ENCODE data around the gene NPFFR1.
"Not testable (repeated sequence)": the region's sequence is repeated elsewhere in the genome, so short reads cannot be mapped to it uniquely, and the experiment has no call there.

NPFFR1 gene

DNA sequence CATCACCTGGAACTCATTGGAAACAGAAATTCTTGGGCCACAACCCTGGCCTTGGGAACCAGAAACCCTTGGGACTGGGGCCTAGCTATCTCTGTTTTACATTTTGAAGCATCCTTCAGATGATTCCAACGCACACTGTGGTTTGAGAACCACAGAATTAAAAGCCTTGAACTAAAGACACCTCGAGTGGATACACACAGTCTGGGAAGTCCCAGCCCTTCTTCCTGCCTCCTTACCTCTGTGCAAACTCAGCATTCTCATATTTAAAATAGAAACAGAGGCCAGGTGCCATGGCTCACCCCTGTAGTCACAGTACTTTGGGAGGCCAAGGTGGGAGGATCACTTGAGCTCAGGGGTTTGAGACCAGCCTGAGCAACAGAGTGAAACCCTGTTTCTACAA is 12.9 kb downstream of the NPFFR1 start:
- no peak overlapping the region for H3K4me3 ChIP-seq
- H3K36me3 ChIP-seq (replicated peaks) = no peaks in the 10 kb centered on the region
- no peaks in the 10 kb centered on the region for H3K27me3 ChIP-seq (ENCODE audit: low read depth)
- peaks cover 5% of the 10 kb centered on the region for H3K4me1 ChIP-seq
- DNase-seq (ENCODE audit: low spot score in 2 of 2) = no peak
- no peaks in the 10 kb centered on the region for H3K9me3 ChIP-seq
- in situ Hi-C loops (cut with MboI; ENCODE audit: low sequenced_read_pairs) = no loop called here

DNA sequence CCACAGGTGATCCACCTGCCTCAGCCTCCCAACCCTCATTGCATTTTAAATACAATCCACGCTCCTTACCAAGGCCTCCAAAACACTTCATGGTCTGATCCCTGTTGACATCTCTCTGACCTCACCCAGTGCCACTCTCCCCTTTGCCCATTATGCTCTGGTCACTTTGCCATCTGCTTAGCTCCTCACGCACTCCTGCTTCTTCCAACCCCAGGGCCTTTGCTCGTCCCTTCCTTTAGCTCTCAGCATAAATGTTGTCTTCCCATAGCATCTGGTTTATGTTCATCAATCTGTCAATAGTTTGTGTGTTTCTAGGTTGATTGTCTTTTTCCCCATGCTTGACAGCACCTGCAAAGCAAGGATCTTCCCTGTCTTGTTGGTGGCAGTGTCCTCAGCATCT is 14.1 kb downstream of the NPFFR1 start:
- no peak for DNase-seq (ENCODE audit: low spot score in 2 of 2)
- in situ Hi-C loops (cut with MboI; ENCODE audit: low sequenced_read_pairs) = no loop called here
- H3K27me3 ChIP-seq (ENCODE audit: low read depth) = peaks cover 3% of the 10 kb centered on the region; the same call in 1 of the 2 replicates

DNA sequence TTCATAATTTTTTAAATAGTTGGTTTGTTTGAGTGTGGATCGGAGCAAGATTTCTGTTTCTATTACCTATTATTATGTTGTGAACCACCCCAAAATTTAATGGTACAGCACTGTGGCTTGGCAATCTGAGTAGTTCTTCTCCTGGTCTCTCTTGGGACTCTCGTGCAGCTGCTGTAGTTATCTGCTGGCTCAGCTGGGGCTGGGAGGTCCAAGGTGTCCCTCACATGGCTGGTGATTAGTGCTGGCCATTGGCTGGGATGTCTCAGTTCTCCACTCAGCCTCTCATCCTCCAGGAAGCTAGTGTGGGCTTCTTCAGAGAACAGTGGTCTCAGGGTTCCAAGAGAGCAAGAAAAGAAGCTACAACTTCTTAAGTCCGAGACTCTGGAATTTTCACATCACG is 15.4 kb downstream of the NPFFR1 start:
- H3K4me1 ChIP-seq = peaks cover 4% of the 10 kb centered on the region
- peaks cover 6% of the 10 kb centered on the region; the same call in 1 of the 2 replicates for H3K27me3 ChIP-seq (ENCODE audit: low read depth)
- H3K36me3 ChIP-seq (replicated peaks) = no peaks in the 10 kb centered on the region
- no peaks in the 10 kb centered on the region for H3K9me3 ChIP-seq
- in situ Hi-C loops (cut with MboI; ENCODE audit: low sequenced_read_pairs) = no loop called here
- no peak for DNase-seq (ENCODE audit: low spot score in 2 of 2)
- H3K4me3 ChIP-seq = no peak overlapping the region

More for the DNA sequence above, 14.1 kb downstream of the NPFFR1 start:
- no peaks in the 10 kb centered on the region for H3K9me3 ChIP-seq
- H3K4me3 ChIP-seq = no peak overlapping the region
- H3K36me3 ChIP-seq (replicated peaks) = no peaks in the 10 kb centered on the region
- H3K4me1 ChIP-seq = peaks cover 5% of the 10 kb centered on the region

DNA sequence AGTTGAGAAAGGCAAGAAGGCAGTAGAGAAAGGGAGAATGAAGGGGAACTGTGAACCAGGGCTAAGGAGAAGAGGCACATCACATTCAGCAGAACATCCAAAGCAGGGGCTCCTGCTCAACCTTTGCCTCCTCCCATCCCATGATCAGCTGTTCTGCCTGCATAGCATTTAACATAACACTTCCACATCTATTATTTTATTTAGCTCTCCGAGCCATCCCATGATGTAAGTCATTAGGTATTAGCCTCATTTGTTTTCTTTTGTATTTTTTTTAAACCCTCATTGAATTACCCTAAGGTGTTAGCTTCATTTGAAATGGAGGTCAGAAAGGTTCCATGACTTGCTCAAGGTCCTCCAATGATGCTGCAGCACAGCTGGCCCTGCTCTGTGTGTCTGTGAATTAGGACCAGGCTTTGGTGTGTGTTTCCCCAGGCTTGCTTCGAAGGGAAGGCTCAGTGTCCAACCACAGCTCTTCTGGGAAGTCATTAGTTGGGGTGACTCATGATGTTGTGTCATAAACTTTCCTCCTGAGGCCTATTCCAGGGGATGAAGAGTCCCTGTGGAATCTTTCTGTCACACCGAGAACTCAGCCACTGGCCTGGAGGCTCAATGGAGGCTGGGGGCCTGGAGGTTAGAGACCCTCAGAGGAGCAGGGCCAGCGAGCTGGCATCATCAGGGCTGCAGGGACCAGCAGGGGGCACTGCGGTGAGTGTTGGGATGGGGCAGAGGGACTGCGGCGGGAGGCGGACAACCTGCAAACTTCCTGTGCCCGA is 16.5 kb downstream of the NPFFR1 start:
- peaks cover 6% of the 10 kb centered on the region; the same call in 1 of the 2 replicates for H3K27me3 ChIP-seq (ENCODE audit: low read depth)
- H3K9me3 ChIP-seq = no peaks in the 10 kb centered on the region
- H3K4me3 ChIP-seq = no peak overlapping the region
- H3K4me1 ChIP-seq = no peaks in the 10 kb centered on the region
- no peak for DNase-seq (ENCODE audit: low spot score in 2 of 2)
- in situ Hi-C loops (cut with MboI; ENCODE audit: low sequenced_read_pairs) = no loop called here
- H3K36me3 ChIP-seq (replicated peaks) = no peaks in the 10 kb centered on the region

DNA sequence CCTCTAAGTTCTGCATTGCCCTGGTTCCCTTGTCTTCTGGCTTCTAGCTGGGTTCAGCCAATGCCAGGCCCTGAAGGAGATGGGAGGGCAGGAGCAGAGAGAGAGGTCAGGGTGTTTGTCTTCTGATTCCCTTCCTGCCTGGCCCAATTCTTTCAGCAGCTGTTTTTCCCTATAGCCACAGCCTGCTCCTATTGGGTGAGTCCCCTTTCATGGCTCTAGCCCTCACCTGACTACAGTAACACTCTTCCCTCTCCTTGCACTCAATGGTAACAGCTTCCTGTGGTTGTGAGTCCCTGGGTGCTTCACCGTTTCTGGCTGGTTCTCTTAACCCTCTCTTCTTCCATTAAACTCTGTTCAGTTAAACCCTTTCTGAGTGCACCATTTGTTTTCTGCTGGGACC is 17.1 kb downstream of the NPFFR1 start:
- in situ Hi-C loops (cut with MboI; ENCODE audit: low sequenced_read_pairs) = no loop called here
- Histone ChIP-seq H3K9me3 (no peaks in the 10 kb centered on the region), H3K4me3 (no peak overlapping the region), H3K36me3 (replicated peaks) (no peaks in the 10 kb centered on the region), H3K4me1 (no peaks in the 10 kb centered on the region), H3K27me3 (ENCODE audit: low read depth) (peaks cover 6% of the 10 kb centered on the region; the same call in 1 of the 2 replicates)
- DNase-seq (ENCODE audit: low spot score in 2 of 2) = no peak

DNA sequence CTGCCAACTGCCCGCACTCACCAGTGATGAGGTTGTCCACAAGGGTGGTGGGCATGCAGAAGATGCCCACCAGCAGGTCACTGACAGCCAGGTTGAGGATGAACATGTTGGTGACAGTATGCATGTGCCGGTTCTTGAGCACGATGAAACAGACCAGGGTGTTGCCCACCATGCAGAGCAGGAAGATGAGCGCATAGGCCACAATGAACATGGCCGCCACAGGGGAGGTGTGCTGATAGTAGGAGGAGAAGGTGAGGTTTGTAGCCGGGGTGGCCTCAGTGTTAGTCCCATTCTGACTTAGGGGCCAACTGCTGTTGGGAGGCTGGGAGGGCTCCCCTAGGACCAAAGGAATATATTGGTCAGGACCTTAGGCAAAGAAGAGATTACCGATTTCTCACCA is 17.7 kb downstream of the NPFFR1 start:
- Histone ChIP-seq H3K4me3 (no peak overlapping the region), H3K36me3 (replicated peaks) (no peaks in the 10 kb centered on the region), H3K4me1 (no peaks in the 10 kb centered on the region), H3K27me3 (ENCODE audit: low read depth) (peaks cover 6% of the 10 kb centered on the region; the same call in 1 of the 2 replicates), H3K9me3 (peaks cover 3% of the 10 kb centered on the region; the same call in 1 of the 2 replicates)
- in situ Hi-C loops (cut with MboI; ENCODE audit: low sequenced_read_pairs) = no loop called here
- DNase-seq (ENCODE audit: low spot score in 2 of 2) = no peak

DNA sequence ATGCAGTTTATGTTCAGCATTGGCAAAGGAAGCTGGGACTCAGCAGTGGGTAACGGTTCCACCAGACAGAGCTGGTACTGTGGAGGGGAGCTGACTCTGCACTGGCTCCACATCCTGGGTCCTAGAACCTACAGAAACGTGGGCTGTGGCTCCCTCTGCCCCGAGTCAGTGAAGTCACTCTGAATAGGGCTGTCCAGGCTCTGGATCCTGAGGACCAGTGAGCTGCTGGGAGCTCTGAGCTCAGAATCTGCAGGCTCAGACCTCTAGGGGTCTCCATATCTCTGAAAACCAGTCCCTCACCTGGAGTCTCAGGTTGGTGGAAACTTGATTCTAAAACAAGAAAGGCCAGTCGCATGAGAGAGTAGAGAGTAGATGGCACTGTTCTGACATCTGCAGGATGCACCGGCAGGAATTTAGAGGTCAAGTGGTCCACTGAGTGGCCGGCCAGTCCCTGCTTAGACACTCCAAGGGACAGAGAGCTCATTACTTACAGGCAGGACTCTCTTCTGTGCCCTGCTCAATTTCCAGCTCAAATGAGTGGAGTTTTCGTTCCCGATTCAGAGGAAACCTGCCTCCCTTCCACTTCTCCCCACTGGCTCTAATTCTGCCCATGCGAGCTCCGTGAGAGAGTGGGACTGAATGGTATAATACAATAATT is 18.6 kb downstream of the NPFFR1 start:
- no peaks in the 10 kb centered on the region for H3K4me1 ChIP-seq
- peak in 1 of 2 experiments; percentile 20 for DNase-seq (ENCODE audit: low spot score in 2 of 2)
- H3K36me3 ChIP-seq (replicated peaks) = no peaks in the 10 kb centered on the region
- in situ Hi-C loops (cut with MboI; ENCODE audit: low sequenced_read_pairs) = no loop called here
- no peak overlapping the region for H3K4me3 ChIP-seq
- peaks cover 3% of the 10 kb centered on the region; the same call in 1 of the 2 replicates for H3K9me3 ChIP-seq
- peaks cover 6% of the 10 kb centered on the region; the same call in 1 of the 2 replicates for H3K27me3 ChIP-seq (ENCODE audit: low read depth)

DNA sequence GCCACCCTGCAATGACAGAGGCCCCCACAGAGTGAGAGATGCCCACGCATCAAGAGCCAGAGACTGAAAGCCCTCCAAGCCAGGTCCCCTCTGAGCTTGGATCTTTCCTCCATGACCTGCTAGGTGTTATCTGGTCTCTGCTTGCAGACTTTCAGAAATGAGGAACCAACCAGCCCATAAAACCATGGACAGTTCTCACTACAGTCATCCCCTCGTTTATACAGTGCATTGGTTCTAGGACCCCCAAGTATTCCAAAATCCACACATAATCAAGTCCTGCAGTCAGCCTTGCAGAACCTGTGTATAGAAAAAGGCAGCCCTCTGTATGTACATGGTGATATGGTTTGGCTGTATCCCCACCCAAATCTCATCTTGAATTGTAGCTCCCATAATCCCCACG is 23.1 kb downstream of the NPFFR1 start:
- peaks cover 3% of the 10 kb centered on the region; the same call in 1 of the 2 replicates for H3K9me3 ChIP-seq
- no peak overlapping the region for H3K4me3 ChIP-seq
- H3K27me3 ChIP-seq (ENCODE audit: low read depth) = peaks cover 6% of the 10 kb centered on the region; the same call in 1 of the 2 replicates
- peaks cover 4% of the 10 kb centered on the region for H3K4me1 ChIP-seq
- no peaks in the 10 kb centered on the region for H3K36me3 ChIP-seq (replicated peaks)
- no peak for DNase-seq (ENCODE audit: low spot score in 2 of 2)
- in situ Hi-C loops (cut with MboI; ENCODE audit: low sequenced_read_pairs) = no loop called here

DNA sequence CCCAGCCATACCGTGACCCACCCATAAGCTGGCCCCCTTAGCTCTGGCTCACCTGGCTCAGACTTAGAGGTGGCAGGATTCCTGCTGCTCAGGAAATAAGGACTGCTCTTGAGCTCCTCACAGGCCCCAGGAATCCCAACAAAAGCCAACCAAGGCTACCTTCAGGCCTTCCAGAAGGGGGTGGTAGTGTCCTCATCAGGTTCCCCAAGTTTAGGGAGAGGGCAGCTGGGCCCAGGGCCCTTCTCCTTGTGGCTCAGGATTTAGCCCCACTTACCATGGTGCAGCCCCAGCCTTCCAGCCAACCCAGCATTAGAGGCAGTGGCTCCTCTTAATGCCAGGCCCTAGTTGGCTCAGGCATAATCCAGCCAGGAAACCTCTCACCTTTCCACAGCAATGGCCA is 23.5 kb downstream of the NPFFR1 start:
- Histone ChIP-seq H3K27me3 (ENCODE audit: low read depth) (peaks cover 6% of the 10 kb centered on the region; the same call in 1 of the 2 replicates), H3K9me3 (peaks cover 3% of the 10 kb centered on the region; the same call in 1 of the 2 replicates), H3K36me3 (replicated peaks) (no peaks in the 10 kb centered on the region), H3K4me3 (no peak overlapping the region), H3K4me1 (peaks cover 7% of the 10 kb centered on the region)
- in situ Hi-C loops (cut with MboI; ENCODE audit: low sequenced_read_pairs) = no loop called here
- DNase-seq (ENCODE audit: low spot score in 2 of 2) = no peak

DNA sequence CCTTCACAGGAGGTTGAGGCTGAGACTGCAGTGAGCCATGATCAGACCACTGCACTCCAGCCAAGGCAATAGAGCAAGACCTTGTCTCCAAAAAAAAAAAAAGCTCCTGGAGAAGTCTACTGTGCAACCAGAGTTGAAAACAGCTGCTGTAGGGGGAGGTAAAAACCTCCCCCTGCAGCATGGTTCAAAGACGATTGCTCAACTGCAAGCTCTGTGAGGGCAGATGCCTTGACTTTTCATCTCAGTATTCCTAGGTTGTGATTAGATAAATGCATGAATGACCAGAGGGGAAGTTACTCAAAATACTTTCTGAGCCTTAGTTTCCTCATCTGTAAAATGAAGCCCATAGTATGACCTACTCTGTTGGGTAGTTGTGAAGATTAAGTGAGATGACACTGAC is 25.6 kb downstream of the NPFFR1 start:
- Histone ChIP-seq H3K4me1 (peaks cover 7% of the 10 kb centered on the region), H3K27me3 (ENCODE audit: low read depth) (no peaks in the 10 kb centered on the region), H3K9me3 (peaks cover 3% of the 10 kb centered on the region; the same call in 1 of the 2 replicates), H3K4me3 (no peak overlapping the region), H3K36me3 (replicated peaks) (no peaks in the 10 kb centered on the region)
- in situ Hi-C loops (cut with MboI; ENCODE audit: low sequenced_read_pairs) = no loop called here
- no peak for DNase-seq (ENCODE audit: low spot score in 2 of 2)

DNA sequence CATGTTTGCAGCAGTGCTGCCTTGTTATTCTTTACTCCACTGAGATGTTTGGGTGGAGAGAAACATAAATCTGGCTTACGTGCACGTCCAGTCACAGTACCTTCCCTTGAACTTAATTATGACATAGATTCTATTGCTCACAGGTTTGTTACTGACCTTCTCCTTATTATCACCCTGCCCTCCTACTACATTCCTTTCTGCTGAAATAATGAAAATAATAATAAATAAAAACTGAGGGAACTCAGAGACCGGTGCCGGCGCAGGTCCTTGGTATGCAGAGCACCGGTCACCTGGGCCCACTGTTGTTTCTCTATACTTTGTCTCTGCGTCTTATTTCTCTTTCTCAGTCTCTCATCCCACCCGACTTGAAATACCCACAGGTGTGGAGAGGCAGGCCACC is 26.0 kb downstream of the NPFFR1 start:
- DNase-seq (ENCODE audit: low spot score in 2 of 2); in situ Hi-C loops (cut with MboI; ENCODE audit: low sequenced_read_pairs); H3K4me1 ChIP-seq; H3K4me3 ChIP-seq; H3K9me3 ChIP-seq; H3K27me3 ChIP-seq (ENCODE audit: low read depth); H3K36me3 ChIP-seq (replicated peaks): not testable (repeated sequence)

DNA sequence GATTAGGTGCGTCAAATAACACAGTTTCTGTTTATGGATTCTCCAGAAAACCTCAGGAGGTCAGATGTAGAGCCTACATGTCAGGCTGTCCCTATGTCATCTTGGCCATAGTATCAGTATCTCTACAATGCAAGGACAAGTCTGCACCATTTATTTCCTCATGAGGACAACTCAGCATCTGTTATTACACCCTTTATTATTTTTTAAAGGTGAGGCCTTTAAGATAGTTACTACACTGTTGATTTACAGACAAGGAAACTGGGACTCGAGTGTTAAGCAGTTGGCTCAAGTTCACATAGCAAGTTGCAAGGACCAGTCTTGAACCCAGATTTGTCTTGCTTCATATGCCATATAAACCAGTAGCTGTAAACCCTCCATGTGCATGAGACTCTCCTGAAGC is 27.3 kb downstream of the NPFFR1 start:
- in situ Hi-C loops (cut with MboI; ENCODE audit: low sequenced_read_pairs) = no loop called here
- no peak for DNase-seq (ENCODE audit: low spot score in 2 of 2)
- H3K4me3 ChIP-seq = no peak overlapping the region
- H3K4me1 ChIP-seq = peaks cover 9% of the 10 kb centered on the region
- H3K27me3 ChIP-seq (ENCODE audit: low read depth) = no peaks in the 10 kb centered on the region
- H3K9me3 ChIP-seq = peaks cover 3% of the 10 kb centered on the region; the same call in 1 of the 2 replicates
- no peaks in the 10 kb centered on the region for H3K36me3 ChIP-seq (replicated peaks)

DNA sequence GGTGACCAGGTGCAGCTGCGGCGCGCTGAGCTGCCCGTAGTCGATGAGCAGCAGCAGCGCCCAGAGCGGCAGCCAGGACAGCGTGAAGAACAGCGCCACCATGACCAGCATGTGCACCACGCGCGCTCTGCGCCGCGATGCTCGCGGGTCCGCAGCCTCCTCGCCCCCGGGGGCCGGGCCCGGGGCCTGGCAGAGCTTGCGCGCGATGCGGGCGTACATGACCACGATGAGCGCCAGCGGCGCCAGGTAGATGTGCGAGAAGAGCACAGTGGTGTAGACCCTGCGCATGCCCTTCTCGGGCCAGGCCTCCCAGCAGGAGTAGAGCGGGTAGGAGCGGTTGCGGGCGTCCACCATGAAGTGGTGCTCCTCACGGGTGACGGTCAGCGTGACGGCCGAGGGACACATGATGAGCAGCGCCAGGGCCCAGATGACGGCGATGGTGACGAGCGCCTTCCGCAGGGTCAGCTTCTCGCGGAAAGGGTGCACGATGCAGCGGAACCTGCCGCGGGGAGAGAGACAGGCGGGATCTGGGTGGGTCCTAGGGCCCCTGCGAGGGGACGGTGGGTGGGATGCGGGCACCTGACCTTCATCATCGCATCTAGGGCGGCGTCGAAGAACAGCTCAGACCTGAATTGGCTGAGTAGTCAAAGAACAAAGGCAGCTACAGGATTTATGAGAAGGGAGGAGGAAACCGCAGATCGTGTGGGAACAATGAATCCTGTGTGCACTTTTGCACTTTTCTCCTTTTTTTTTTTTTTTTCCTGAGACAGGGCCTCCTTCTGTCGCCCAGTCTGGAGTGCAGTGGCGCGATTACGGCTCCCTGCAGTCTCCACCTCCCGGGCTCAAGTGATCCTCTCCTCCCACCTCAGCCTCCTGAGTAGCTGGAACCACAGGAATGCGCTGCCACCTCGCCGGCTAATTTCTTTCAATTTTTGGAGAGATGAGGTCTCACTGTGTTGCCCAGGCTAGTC is 28.2 kb downstream of the NPFFR1 start:
- H3K4me3 ChIP-seq = no peak overlapping the region
- in situ Hi-C loops (cut with MboI; ENCODE audit: low sequenced_read_pairs) = no loop called here
- DNase-seq (ENCODE audit: low spot score in 2 of 2) = peak; percentile 64 to 87
- no peaks in the 10 kb centered on the region for H3K36me3 ChIP-seq (replicated peaks)
- H3K27me3 ChIP-seq (ENCODE audit: low read depth) = no peaks in the 10 kb centered on the region
- no peaks in the 10 kb centered on the region for H3K9me3 ChIP-seq
- peaks cover 13% of the 10 kb centered on the region for H3K4me1 ChIP-seq

Data from HAP-1 (cell line).